Esophagus squamous epithelium (tissue), 4 donors: ENCODE results near the gene DMAC2.

Source experiments
- POLR2A ChIP-seq, 4 donors: fragments of 450-650 bp; IDR thresholded peaks; one replicate each; pipeline ENCODE4 v1.6.1; 2017; ENCODE audit warnings: antibody characterized with exemption in 4 of 4, mild to moderate bottlenecking in 4 of 4, moderate library complexity in 3 of 4
- TF ChIP-seq, protein P1 (sequence below), 6 experiments: fragments of 450-650 bp in 4 of 6; fragments of 200-600 bp in 2 of 6; sonication (generic) in 2 of 6; IDR thresholded peaks; one replicate each; pipeline ENCODE4 v1.5.1; 2016 to 2019; ENCODE audit warnings: antibody characterized with exemption in 6 of 6, mild to moderate bottlenecking in 4 of 6, moderate library complexity in 4 of 6

DNA sequence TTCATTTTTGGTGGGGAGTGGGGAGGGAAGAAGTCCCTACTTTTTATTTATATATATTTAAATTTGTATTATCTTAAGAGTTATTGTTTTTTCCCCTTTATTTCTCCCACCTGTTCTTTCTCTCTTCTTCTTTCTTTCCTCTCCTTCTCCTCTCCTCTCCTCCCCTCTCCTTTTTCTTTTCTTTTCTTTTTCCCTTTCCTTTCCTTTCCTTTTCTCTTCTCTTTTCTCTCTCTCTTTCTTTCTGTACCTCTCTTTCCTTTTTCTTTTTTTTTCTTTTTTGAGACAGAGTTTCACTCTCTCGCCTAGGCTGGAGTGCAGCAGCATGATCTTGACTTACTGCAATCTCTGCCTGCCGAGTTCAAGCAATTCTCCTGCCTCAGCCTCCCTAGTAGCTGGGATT, 40.2 kb downstream of the DMAC2 start:
- TF ChIP-seq, protein P1, sequence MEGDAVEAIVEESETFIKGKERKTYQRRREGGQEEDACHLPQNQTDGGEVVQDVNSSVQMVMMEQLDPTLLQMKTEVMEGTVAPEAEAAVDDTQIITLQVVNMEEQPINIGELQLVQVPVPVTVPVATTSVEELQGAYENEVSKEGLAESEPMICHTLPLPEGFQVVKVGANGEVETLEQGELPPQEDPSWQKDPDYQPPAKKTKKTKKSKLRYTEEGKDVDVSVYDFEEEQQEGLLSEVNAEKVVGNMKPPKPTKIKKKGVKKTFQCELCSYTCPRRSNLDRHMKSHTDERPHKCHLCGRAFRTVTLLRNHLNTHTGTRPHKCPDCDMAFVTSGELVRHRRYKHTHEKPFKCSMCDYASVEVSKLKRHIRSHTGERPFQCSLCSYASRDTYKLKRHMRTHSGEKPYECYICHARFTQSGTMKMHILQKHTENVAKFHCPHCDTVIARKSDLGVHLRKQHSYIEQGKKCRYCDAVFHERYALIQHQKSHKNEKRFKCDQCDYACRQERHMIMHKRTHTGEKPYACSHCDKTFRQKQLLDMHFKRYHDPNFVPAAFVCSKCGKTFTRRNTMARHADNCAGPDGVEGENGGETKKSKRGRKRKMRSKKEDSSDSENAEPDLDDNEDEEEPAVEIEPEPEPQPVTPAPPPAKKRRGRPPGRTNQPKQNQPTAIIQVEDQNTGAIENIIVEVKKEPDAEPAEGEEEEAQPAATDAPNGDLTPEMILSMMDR (IDR thresholded peaks at IDR 0.05), result no peak
- no peak for TF ChIP-seq POLR2A (IDR thresholded peaks at IDR 0.05)
